Activated CD8-positive, alpha-beta T cell treated with anti-CD3 and anti-CD28 coated beads for 36 hours (primary cell): ENCODE data around the gene TRAPPC2. TPM values are rescaled to one million over a fixed set of nuclear protein-coding genes. Genes with fewer than 3 reads are reported as not detected.
A peak's percentile ranks its signal among the peaks of the same experiment; 100 is the strongest.

ENCODE experiments used
- ATAC-seq: fragments of 200-7000 bp; cut with Tn5 transposase; one replicate; pipeline ENCODE4 v1.10.0; 2021; ENCODE audit warnings: mild to moderate bottlenecking, moderate library complexity
- CTCF ChIA-PET: fragments of 350-600 bp; sonication (Branson Sonifier 250); formaldehyde crosslinking; loops from one replicate; lab custom pipeline; 2021; ENCODE audit warnings: antibody characterized with exemption; lab: Charles Lee
- POLR2A ChIA-PET: fragments of 350-600 bp; sonication (Branson Sonifier 250); formaldehyde crosslinking; loops from one replicate; lab custom pipeline; 2021; ENCODE audit warnings: antibody characterized with exemption; lab: Charles Lee
- DNase-seq: peaks from one replicate; pipeline ENCODE4 v3.0.0-alpha.2; 2020
- H3K27ac Mint-ChIP-seq: one replicate; pipeline ENCODE4 v1.8.0; 2021; ENCODE audit warnings: mild to moderate bottlenecking, mixed read lengths
- H3K27me3 Mint-ChIP-seq: one replicate; pipeline ENCODE4 v1.8.0; 2021; ENCODE audit warnings: mixed read lengths
- H3K36me3 Mint-ChIP-seq: one replicate; pipeline ENCODE4 v1.8.0; 2021; ENCODE audit warnings: low read depth, mixed read lengths
- H3K4me1 Mint-ChIP-seq: one replicate; pipeline ENCODE4 v1.8.0; 2021; ENCODE audit warnings: low read depth, mixed read lengths
- H3K4me3 Mint-ChIP-seq: one replicate; pipeline ENCODE4 v1.8.0; 2021; ENCODE audit warnings: mild to moderate bottlenecking, moderate library complexity, mixed read lengths
- H3K9me3 Mint-ChIP-seq: one replicate; pipeline ENCODE4 v1.8.0; 2021; ENCODE audit warnings: mixed read lengths
- CTCF ChIP-seq: fragments of 200-600 bp; IDR thresholded peaks from one replicate; pipeline ENCODE4 v1.8.0; 2022; ENCODE audit warnings: antibody characterized with exemption, mild to moderate bottlenecking
- intact Hi-C: fragments of 100-400 bp; cut with micrococcal nuclease; formaldehyde crosslinking; loops from one replicate; pipeline ENCODE4 v1.10.0; 2022
- total RNA-seq, 2 experiments: library from RNA; stranded (reverse); gene quantifications; one replicate each; pipeline ENCODE4 v1.2.3, GENCODE V29; 2021

Gene TRAPPC2
- total RNA-seq, 2 experiments from 2014 or later = 16.0 to 19.2 TPM

- peaks cover 15% of the 10 kb centered on the region for H3K36me3 Mint-ChIP-seq
- no peak for TF ChIP-seq CTCF
- no peak for DNase-seq
- CTCF ChIA-PET = no interaction called here
- H3K27me3 Mint-ChIP-seq = no peaks in the 10 kb centered on the region
- intact Hi-C loops = no loop called here
- H3K9me3 Mint-ChIP-seq = no peaks in the 10 kb centered on the region
- no peak overlapping the region for H3K27ac Mint-ChIP-seq
- no peak overlapping the region for H3K4me3 Mint-ChIP-seq
- POLR2A ChIA-PET = no interaction called here
- no peak for ATAC-seq
- H3K4me1 Mint-ChIP-seq = peaks cover 2% of the 10 kb centered on the region
Measured at GRCh38 chrX:13764281-13764680, 29.9 kb upstream of the TRAPPC2 start.

GRCh38 chrX:13763489-13763888 lies 29.1 kb upstream of the TRAPPC2 start:
- ChIA-PET CTCF (interaction anchor here (1.8 kb wide), 1 partner anchor 13 kb away, joined by 4 read pairs; no protein-coding TSS in a partner anchor), POLR2A (no interaction called here)
- TF ChIP-seq CTCF = no peak
- intact Hi-C loops = no loop called here
- H3K4me3 Mint-ChIP-seq = no peak overlapping the region
- peaks cover 2% of the 10 kb centered on the region for H3K4me1 Mint-ChIP-seq
- DNase-seq (no peak), ATAC-seq (no peak)
- H3K9me3 Mint-ChIP-seq = no peaks in the 10 kb centered on the region
- H3K36me3 Mint-ChIP-seq = peaks cover 17% of the 10 kb centered on the region
- no peaks in the 10 kb centered on the region for H3K27me3 Mint-ChIP-seq
- H3K27ac Mint-ChIP-seq = no peak overlapping the region

DNA sequence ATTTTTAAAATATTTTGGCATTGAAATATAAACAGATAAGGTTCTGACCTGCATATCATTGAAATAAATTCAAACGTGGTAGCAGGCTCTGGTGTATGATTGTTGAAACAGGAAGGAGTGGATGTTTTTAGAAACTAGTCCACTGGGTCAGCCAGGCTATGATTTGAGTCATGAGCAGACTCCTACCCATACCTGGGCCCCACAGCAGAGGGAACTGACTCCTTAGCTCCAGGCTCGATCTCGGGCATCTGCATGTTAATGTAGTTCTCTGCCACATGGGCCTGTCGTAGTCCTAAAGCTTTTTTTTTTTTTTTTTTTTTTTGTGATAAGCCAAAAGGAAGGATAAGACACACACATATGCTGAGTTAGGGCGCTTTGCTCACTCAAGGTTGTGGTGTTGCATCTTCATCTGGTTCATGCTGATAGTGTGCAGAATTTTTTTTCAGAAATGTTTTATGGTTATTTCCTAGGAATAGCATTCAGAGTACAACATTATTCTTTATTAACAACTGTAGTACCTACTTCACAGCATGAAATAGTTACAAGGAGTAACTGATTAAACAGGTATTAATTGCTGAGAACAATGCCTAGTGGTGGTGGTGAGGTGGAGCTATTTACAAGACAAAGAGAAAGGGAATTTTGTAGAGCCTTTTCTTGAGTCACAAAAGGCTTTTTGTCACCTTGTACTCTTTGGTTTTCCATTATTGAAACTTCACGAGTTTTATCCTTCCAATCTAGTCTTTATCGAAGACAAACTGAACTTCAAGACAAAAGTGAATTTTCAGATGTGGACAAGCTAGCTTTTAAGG lies 27.4 kb upstream of the TRAPPC2 start:
- CTCF ChIA-PET = interaction anchor here (1.4 to 1.8 kb wide), 2 partner anchors 11 to 270 kb away, joined by 4 to 5 read pairs; no protein-coding TSS in a partner anchor

DNA sequence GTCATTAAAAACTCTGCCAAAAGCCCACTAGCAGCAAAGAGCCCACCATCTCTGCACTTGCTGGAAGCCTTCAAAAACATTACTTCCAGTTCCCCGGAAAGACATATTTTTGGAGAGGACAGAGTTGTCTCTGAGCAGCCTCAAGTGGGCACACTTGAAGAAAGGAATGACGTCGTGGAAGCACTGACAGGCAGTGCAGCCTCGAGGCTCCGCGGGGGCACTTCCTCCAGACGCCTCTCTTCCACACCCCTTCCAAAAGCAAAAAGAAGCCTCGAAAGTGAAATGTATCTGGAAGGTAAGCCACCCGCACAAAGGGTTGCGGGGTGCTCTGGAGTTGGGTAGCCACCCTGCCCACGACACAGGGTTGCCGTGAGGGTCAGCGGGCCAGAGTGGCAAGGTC lies 26.0 kb upstream of the TRAPPC2 start:
- ChIA-PET CTCF (no interaction called here), POLR2A (interaction anchor here (0.6 kb wide), 1 partner anchor 386 kb away, joined by 3 read pairs; no protein-coding TSS in a partner anchor)
- intact Hi-C loops = no loop called here
- Mint-ChIP-seq H3K4me3 (no peak overlapping the region), H3K27me3 (no peaks in the 10 kb centered on the region), H3K4me1 (peaks cover 3% of the 10 kb centered on the region), H3K36me3 (peaks cover 21% of the 10 kb centered on the region), H3K27ac (no peak overlapping the region), H3K9me3 (no peaks in the 10 kb centered on the region)
- ATAC-seq (no peak), DNase-seq (no peak)
- no peak for TF ChIP-seq CTCF

More for the DNA sequence above, 27.4 kb upstream of the TRAPPC2 start:
- H3K27me3 Mint-ChIP-seq = no peaks in the 10 kb centered on the region
- H3K4me1 Mint-ChIP-seq = peaks cover 2% of the 10 kb centered on the region
- POLR2A ChIA-PET = no interaction called here
- no peak for TF ChIP-seq CTCF
- no peak overlapping the region for H3K27ac Mint-ChIP-seq
- peaks cover 25% of the 10 kb centered on the region for H3K36me3 Mint-ChIP-seq
- ATAC-seq (no peak), DNase-seq (no peak)
- intact Hi-C loops = no loop called here
- no peaks in the 10 kb centered on the region for H3K9me3 Mint-ChIP-seq
- no peak overlapping the region for H3K4me3 Mint-ChIP-seq

DNA sequence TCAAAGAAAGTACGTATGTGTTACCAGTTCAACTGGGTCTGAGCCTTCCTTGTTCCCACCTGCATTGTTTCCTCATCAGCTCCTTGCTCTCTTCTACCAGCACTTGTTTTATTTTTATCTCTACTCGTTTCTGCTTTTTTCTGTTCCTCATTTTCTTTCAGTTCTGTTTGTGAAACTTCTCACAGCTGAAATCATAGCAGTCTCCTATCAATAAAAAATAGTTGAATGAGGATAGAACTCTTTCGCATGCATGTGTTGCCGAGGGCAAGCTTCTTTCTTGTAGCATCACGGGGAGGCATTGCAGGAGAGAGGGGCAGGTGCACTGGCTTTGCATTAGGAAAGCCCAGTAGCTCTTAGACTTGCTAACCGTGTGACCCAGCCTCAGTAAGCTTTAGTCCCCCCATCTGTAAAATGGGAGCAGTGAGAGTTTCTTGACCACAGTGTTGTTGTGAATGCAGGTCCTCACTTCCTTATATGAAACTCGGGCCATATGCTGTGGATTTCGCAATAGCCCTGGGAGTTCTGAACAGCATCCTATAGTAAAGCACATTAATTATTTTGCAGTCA lies 24.8 kb upstream of the TRAPPC2 start:
- peaks cover 12% of the 10 kb centered on the region for H3K4me1 Mint-ChIP-seq
- POLR2A ChIA-PET = no interaction called here
- no peaks in the 10 kb centered on the region for H3K9me3 Mint-ChIP-seq
- CTCF ChIA-PET = no interaction called here
- H3K4me3 Mint-ChIP-seq = no peak overlapping the region
- DNase-seq = no peak
- intact Hi-C loops = loop anchor here (10.0 kb wide), 1 partner anchor 254 kb away; no protein-coding TSS in a partner anchor
- H3K27ac Mint-ChIP-seq = peak overlapping the region; percentile 8
- no peaks in the 10 kb centered on the region for H3K27me3 Mint-ChIP-seq
- H3K36me3 Mint-ChIP-seq = peaks cover 20% of the 10 kb centered on the region
- ATAC-seq = no peak
- TF ChIP-seq CTCF = no peak
